Measurements from ENCODE around the gene SLC25A27. TPM values are rescaled to one million over a fixed set of nuclear protein-coding genes. Genes with fewer than 3 reads are reported as not detected.

Gene SLC25A27
- total RNA-seq, 1 experiment from 2014 or later = 10.7 TPM

- POLR2A ChIA-PET = no interaction called here
These were observed 35.6 kb downstream of the SLC25A27 start for GRCh38 chr6:46688117-46688965.

More at GRCh38 chr6:46688117-46688965, 35.6 kb downstream of the SLC25A27 start:
- DNase-seq (ENCODE audit: low read depth, low spot score) (no peak), ATAC-seq (no peak)
- CTCF ChIA-PET = no interaction called here
- TF ChIP-seq ATF3 (IDR thresholded peaks at IDR 0.05) = no peak
- no peak for TF ChIP-seq YY1 (IDR thresholded peaks at IDR 0.05; ENCODE audit: extremely low read depth, insufficient replicate concordance, low read depth, low read length)
- TF ChIP-seq CEBPB (IDR thresholded peaks at IDR 0.05; ENCODE audit: low read depth) = no peak
- TF ChIP-seq POLR2A (IDR thresholded peaks at IDR 0.05; ENCODE audit: borderline replicate concordance, extremely low read depth, insufficient read depth, insufficient read length) = no peak
- TF ChIP-seq CBX3 (IDR thresholded peaks at IDR 0.05; ENCODE audit: low read depth) = no peak
- no peak for TF ChIP-seq ELF1 (IDR thresholded peaks at IDR 0.05; ENCODE audit: borderline replicate concordance, low read depth)
- no peak for TF ChIP-seq SRF (IDR thresholded peaks at IDR 0.05; ENCODE audit: low read depth)
- TF ChIP-seq EGR1 (IDR thresholded peaks at IDR 0.05; ENCODE audit: low read depth) = no peak
- no peak for TF ChIP-seq SP1 (IDR thresholded peaks at IDR 0.05; ENCODE audit: low read depth)
- TF ChIP-seq RAD21 (IDR thresholded peaks at IDR 0.05; ENCODE audit: low read depth) = no peak
- TF ChIP-seq CTCF (IDR thresholded peaks at IDR 0.05 in 2 of 3, conservative IDR thresholded peaks at IDR 0.05 in 1 of 3; ENCODE audit: borderline replicate concordance in 1 of 3, insufficient read depth in 1 of 3, low read depth in 2 of 3, low read length in 2 of 3) = no peak
- TF ChIP-seq ZFX (IDR thresholded peaks at IDR 0.05) = no peak
- TF ChIP-seq MAX (IDR thresholded peaks at IDR 0.05) = no peak
- TF ChIP-seq ZBTB33 (IDR thresholded peaks at IDR 0.05; ENCODE audit: extremely low read depth, insufficient replicate concordance, low read length) = no peak
- no peak for TF ChIP-seq TCF7L2 (IDR thresholded peaks at IDR 0.05; ENCODE audit: borderline replicate concordance, extremely low read depth, insufficient read depth, insufficient read length)
- no peak for TF ChIP-seq ZNF274 (IDR thresholded peaks at IDR 0.05; ENCODE audit: low read depth, low read length)
- TF ChIP-seq REST (IDR thresholded peaks at IDR 0.05; ENCODE audit: low read depth) = no peak
- no peak for TF ChIP-seq SIN3A (IDR thresholded peaks at IDR 0.05; ENCODE audit: low read depth)
- no peak for TF ChIP-seq EZH2 (IDR thresholded peaks at IDR 0.05)
- no peak for TF ChIP-seq FOSL1 (IDR thresholded peaks at IDR 0.05; ENCODE audit: low read depth)
- no peak overlapping the region for H3K4me2 ChIP-seq (ENCODE audit: low read length)
- intact Hi-C loops (cut with micrococcal nuclease) = no loop called here
- no peak overlapping the region for H3K9ac ChIP-seq (ENCODE audit: low read length)
- no peak overlapping the region for H3K4me3 ChIP-seq (replicated peaks in 1 of 2; ENCODE audit: low read depth in 1 of 2, low read length in 2 of 2)
- H3K36me3 ChIP-seq (ENCODE audit: control insufficient read depth in 1 of 2, insufficient read depth in 2 of 2, low read length in 2 of 2) = no peaks in the 10 kb centered on the region
- BruUV-seq (replicated peaks) = no TSS peak
- H3K79me2 ChIP-seq (ENCODE audit: insufficient read depth, low read length) = no peaks in the 10 kb centered on the region
- RAD21 ChIA-PET (ENCODE audit: low non-redundant PET in 1 of 2, low total read pairs in 2 of 2, uncharacterized antibody in 2 of 2, unreplicated experiment in 2 of 2) = no interaction called here
- H2AFZ ChIP-seq (ENCODE audit: low read depth, low read length, poor library complexity, severe bottlenecking) = no peak overlapping the region
- no peaks in the 10 kb centered on the region for H3K27me3 ChIP-seq (ENCODE audit: insufficient read depth, low read length)
- no peaks in the 10 kb centered on the region for H3K9me3 ChIP-seq (ENCODE audit: control insufficient read depth in 1 of 2, insufficient read depth in 1 of 2, low read depth in 1 of 2, low read length in 2 of 2)
- no peaks in the 10 kb centered on the region for H4K20me1 ChIP-seq (ENCODE audit: insufficient read depth)
- no peak overlapping the region for H3K27ac ChIP-seq (ENCODE audit: low read depth, low read length)
- no peaks in the 10 kb centered on the region for H3K9me2 ChIP-seq (ENCODE audit: insufficient read depth)
- no peaks in the 10 kb centered on the region for H3K4me1 ChIP-seq (ENCODE audit: control insufficient read depth in 1 of 2, insufficient read depth in 2 of 2, low read length in 2 of 2)

All from HCT116 (cell line).